ENCODE data around the gene LYRM4. TPM values are rescaled to one million over a fixed set of nuclear protein-coding genes. Genes with fewer than 3 reads are reported as not detected.
A peak's percentile ranks its signal among the peaks of the same experiment; 100 is the strongest.

LYRM4 gene
- polyA plus RNA-seq, 2 of the 4 experiments (the other 2 are of a cell fraction) = 25.6 to 43.3 TPM

- Histone ChIP-seq H3K27ac (no peak overlapping the region), H3K9me3 (no peaks in the 10 kb centered on the region), H3K4me3 (no peak overlapping the region), H3K4me1 (peaks cover 4% of the 10 kb centered on the region; the same call in 1 of the 3 replicates), H3K4me2 (no peak overlapping the region)
- 100% methylated on average over 3 of the region's 3 CpGs for WGBS (ENCODE audit: missing lambda C conversion rate)
- ATAC-seq (no peak), FAIRE-seq (no peak), DNase-seq (ENCODE audit: low read depth in 1 of 2, low spot score in 1 of 2) (no peak)
- TF ChIP-seq MAFK (IDR thresholded peaks at IDR 0.05; ENCODE audit: partially characterized antibody) = peak; percentile 28
- TF ChIP-seq HES2 (IDR thresholded peaks at IDR 0.05) = no peak
- TF ChIP-seq TP53 (CRISPR knock-in tag; IDR thresholded peaks at IDR 0.05) = no peak
- no peak for TF ChIP-seq ESRRA (IDR thresholded peaks at IDR 0.05; ENCODE audit: borderline replicate concordance, low read length)
- TF ChIP-seq EHF (CRISPR knock-in tag; IDR thresholded peaks at IDR 0.05) = no peak
- ChIA-PET CTCF (interaction anchor here (0.6 to 2.0 kb wide), 3 partner anchors 15 to 1615 kb away, joined by 3 to 7 read pairs (median 3); no protein-coding TSS in a partner anchor), POLR2A (no interaction called here)
These were observed 110.1 kb downstream of the LYRM4 start for GRCh38 chr6:5150551-5151075.

- TF ChIP-seq GATA3 (IDR thresholded peaks at IDR 0.05; ENCODE audit: borderline replicate concordance) (no peak), ELK1 (IDR thresholded peaks at IDR 0.05; ENCODE audit: low read depth, low read length) (no peak), HEYL (CRISPR knock-in tag; IDR thresholded peaks at IDR 0.05) (no peak), ATOH8 (CRISPR knock-in tag; IDR thresholded peaks at IDR 0.05; ENCODE audit: low read depth) (no peak), ZSCAN20 (CRISPR knock-in tag; IDR thresholded peaks at IDR 0.05) (no peak), SREBF2 (IDR thresholded peaks at IDR 0.05) (no peak), ZNF302 (CRISPR knock-in tag; IDR thresholded peaks at IDR 0.05) (no peak), RCOR1 (IDR thresholded peaks at IDR 0.05; ENCODE audit: low read depth, low read length) (no peak), JUN (IDR thresholded peaks at IDR 0.05) (no peak), HOXB5 (CRISPR knock-in tag; IDR thresholded peaks at IDR 0.05) (no peak), BHLHE40 (IDR thresholded peaks at IDR 0.05; ENCODE audit: low read depth, low read length) (no peak), ZFP36 (IDR thresholded peaks at IDR 0.05; ENCODE audit: borderline replicate concordance, partially characterized antibody) (no peak), KDM1A (IDR thresholded peaks at IDR 0.05; ENCODE audit: low read depth) (no peak), MAZ (IDR thresholded peaks at IDR 0.05; ENCODE audit: borderline replicate concordance, low read depth, low read length) (no peak), PHF8 (IDR thresholded peaks at IDR 0.05; ENCODE audit: borderline replicate concordance, low read depth) (no peak), EHF (CRISPR knock-in tag; IDR thresholded peaks at IDR 0.05) (no peak), REST (IDR thresholded peaks at IDR 0.05) (no peak)
- 88% methylated on average over 6 of the region's 6 CpGs for WGBS (ENCODE audit: missing lambda C conversion rate)
- H3K9me3 ChIP-seq = no peaks in the 10 kb centered on the region
- FAIRE-seq (no peak), DNase-seq (ENCODE audit: low read depth in 1 of 2, low spot score in 1 of 2) (no peak), ATAC-seq (no peak)
- no peak overlapping the region for H3K4me3 ChIP-seq
- peaks cover 4% of the 10 kb centered on the region; the same call in 1 of the 3 replicates for H3K4me1 ChIP-seq
- H3K4me2 ChIP-seq = no peak overlapping the region
- ChIA-PET CTCF (interaction anchor here (1.2 kb wide), 1 partner anchor 14 kb away, joined by 3 read pairs; no protein-coding TSS in a partner anchor), POLR2A (no interaction called here)
- no peak overlapping the region for H3K27ac ChIP-seq
These were observed 110.9 kb downstream of the LYRM4 start for GRCh38 chr6:5149891-5150290.

Data from A549 (cell line).